HepG2 (cell line): Measurements from ENCODE around the gene SIK2. TPM values are rescaled to one million over a fixed set of nuclear protein-coding genes. Genes with fewer than 3 reads are reported as not detected.

Experiments
- ATAC-seq: fragments of 200-7000 bp; cut with Tn5 transposase; 3 replicates; pipeline ENCODE4 v1.9.1; 2020; ENCODE audit warnings: mild to moderate bottlenecking, moderate library complexity
- BruUV-seq: library from RNA; stranded (reverse); fragments of 400-500 nt; replicated peaks from 2 replicates; lab custom pipeline; 2021; lab: Mats Ljungman, UMichigan
- CTCF ChIA-PET: fragments of 300-600 bp; formaldehyde crosslinking; extraction: SDS; loops from one replicate; lab custom pipeline; 2021; ENCODE audit warnings: low total read pairs, inconsistent platforms, low intra/inter-chr PET ratio; lab: Yijun Ruan, JAX
- POLR2A ChIA-PET: fragments of 350-600 bp; sonication (Branson Sonifier 250); formaldehyde crosslinking; loops from one replicate; lab custom pipeline; 2020; ENCODE audit warnings: antibody characterized with exemption, inconsistent platforms; lab: Yijun Ruan, JAX
- DNase-seq: peaks from one replicate; pipeline ENCODE4 v3.0.0-alpha.2; 2015; ENCODE audit warnings: low spot score
- FAIRE-seq: peaks from 3 replicates; lab custom pipeline; 2011; peaks lifted over from hg19 to GRCh38; lab: Jason Lieb, UNC
- H2AFZ ChIP-seq: one replicate; pipeline ENCODE4 v1.6.1; 2011; ENCODE audit warnings: low read length, inconsistent platforms
- H3K27ac ChIP-seq: fragments of 300-600 bp; 3 replicates; pipeline ENCODE4 v1.8.0; 2011; ENCODE audit warnings: mixed run types, mild to moderate bottlenecking, mixed read lengths, low read length, inconsistent platforms; ENCODE audit not compliant: insufficient read depth; ENCODE audit errors: extremely low read length
- H3K27me3 ChIP-seq, 2 experiments: fragments of 200-600 bp in 1 of 2; 2 replicates in 1 of 2; 3 replicates in 1 of 2; pipeline versions ENCODE4 v1.6.0 to v1.8.0; 2011; ENCODE audit warnings: low read length in 2 of 2, mild to moderate bottlenecking in 2 of 2, moderate library complexity in 2 of 2, inconsistent platforms in 1 of 2; ENCODE audit not compliant: insufficient read depth in 2 of 2, control insufficient read depth in 1 of 2
- H3K36me3 ChIP-seq, 2 experiments: fragments of 200-600 bp in 1 of 2; replicated peaks in 1 of 2; 2 replicates in 1 of 2; 3 replicates in 1 of 2; pipeline versions ENCODE4 v1.5.1 to v1.8.0; 2011; ENCODE audit warnings: low read length in 2 of 2, inconsistent platforms in 1 of 2; ENCODE audit not compliant: insufficient read depth in 2 of 2, control insufficient read depth in 1 of 2
- H3K4me1 ChIP-seq: 2 replicates; pipeline ENCODE4 v1.5.1; 2012; ENCODE audit warnings: low read length, inconsistent platforms; ENCODE audit not compliant: insufficient read depth
- H3K4me2 ChIP-seq: 2 replicates; pipeline ENCODE4 v1.6.0; 2011; ENCODE audit warnings: low read depth, low read length, inconsistent platforms
- H3K4me3 ChIP-seq, 3 experiments: fragments of 200-600 bp in 1 of 3; sonication (generic), shearing (Covaris generic) in 1 of 3; replicated peaks in 1 of 3; 2 replicates each; pipeline ENCODE4 v1.5.1; 2011 to 2016; ENCODE audit warnings: low read length in 3 of 3, inconsistent platforms in 2 of 3, low read depth in 2 of 3, mild to moderate bottlenecking in 2 of 3, control low read depth in 1 of 3, mixed read lengths in 1 of 3; ENCODE audit not compliant: insufficient read depth in 1 of 3
- H3K79me2 ChIP-seq: one replicate; pipeline ENCODE4 v1.6.1; 2011; ENCODE audit warnings: low read length, inconsistent platforms; ENCODE audit not compliant: insufficient read depth
- H3K9ac ChIP-seq: 2 replicates; pipeline ENCODE4 v1.6.0; 2011; ENCODE audit warnings: mild to moderate bottlenecking, low read depth, low read length, inconsistent platforms; ENCODE audit not compliant: insufficient read depth
- H3K9me3 ChIP-seq: 2 replicates; pipeline ENCODE4 v1.5.1; 2012; ENCODE audit warnings: mild to moderate bottlenecking, low read length
- H4K20me1 ChIP-seq: 2 replicates; pipeline ENCODE4 v1.6.0; 2011; ENCODE audit warnings: inconsistent platforms, mild to moderate bottlenecking, low read length, moderate library complexity; ENCODE audit not compliant: insufficient read depth
- MTF1 ChIP-seq: sonication (generic); formaldehyde crosslinking; IDR thresholded peaks from 2 replicates; pipeline ENCODE4 v1.5.0; 2020; ENCODE audit warnings: missing genetic modification reagents
- POLR2G ChIP-seq: fragments of 200-400 bp; formaldehyde crosslinking; IDR thresholded peaks from 2 replicates; pipeline ENCODE4 v1.6.1; 2018; ENCODE audit warnings: mild to moderate bottlenecking, low read depth, low read length, moderate library complexity
- RFX3 ChIP-seq: IDR thresholded peaks from 2 replicates; pipeline ENCODE4 v1.6.1; 2016; ENCODE audit warnings: missing biosample characterization, missing genetic modification reagents
- RORA ChIP-seq: sonication (generic); formaldehyde crosslinking; IDR thresholded peaks from 2 replicates; pipeline ENCODE4 v1.5.0; 2020; ENCODE audit warnings: mild to moderate bottlenecking, missing genetic modification reagents, moderate library complexity
- U2AF2 ChIP-seq: fragments of 200-400 bp; formaldehyde crosslinking; IDR thresholded peaks from 2 replicates; pipeline ENCODE4 v1.6.1; 2017; ENCODE audit warnings: low read depth, mild to moderate bottlenecking, low read length
- ZBTB7A ChIP-seq: sonication (generic); formaldehyde crosslinking; IDR thresholded peaks from 2 replicates; pipeline ENCODE4 v1.8.0; 2022; ENCODE audit warnings: mild to moderate bottlenecking, missing genetic modification reagents
- ZNF232 ChIP-seq: sonication (generic); formaldehyde crosslinking; IDR thresholded peaks from 2 replicates; pipeline ENCODE4 v1.4.0; 2020; ENCODE audit warnings: missing genetic modification reagents, borderline replicate concordance
- ZNF569 ChIP-seq: sonication (generic); formaldehyde crosslinking; IDR thresholded peaks from 2 replicates; pipeline ENCODE4 v1.5.0; 2020; ENCODE audit warnings: mild to moderate bottlenecking, missing genetic modification reagents, moderate library complexity, borderline replicate concordance
- ZNF615 ChIP-seq: sonication (generic); formaldehyde crosslinking; IDR thresholded peaks from 2 replicates; pipeline ENCODE4 v1.5.0; 2020; ENCODE audit warnings: mild to moderate bottlenecking, missing genetic modification reagents, borderline replicate concordance
- in situ Hi-C: cut with HindIII; loops from 2 replicates; pipeline ENCODE4 v1.10.0; 2017; ENCODE audit warnings: low pct_unique_long_range_greater_than_20kb; ENCODE audit not compliant: extremely low pct_ligation_motif_present
- intact Hi-C: fragments of 100-400 bp; cut with micrococcal nuclease; formaldehyde crosslinking; loops from one replicate; pipeline ENCODE4 v1.10.0; 2022; ENCODE audit not compliant: unreplicated experiment
- polyA plus RNA-seq, 8 experiments: library from polyadenylated mRNA; depleted of rRNA in 3 of 8; stranded (reverse) in 7 of 8; unstranded in 1 of 8; fragments of >200 nt; fragmentation: Illumina TruSeq in 4 of 8; extraction: Trizol in 4 of 8; gene quantifications; 2 replicates each; pipeline versions ENCODE4 v1.2.1 to v1.2.3, GENCODE V29; 2011 to 2016; ENCODE audit warnings: low read depth in 4 of 8, missing spikeins in 1 of 8, mixed read lengths in 1 of 8; ENCODE audit not compliant: insufficient read depth in 1 of 8
- total RNA-seq, 5 experiments: library from RNA; depleted of rRNA; stranded (reverse); fragments of >200 nt; fragmentation: Illumina TruSeq; extraction: Trizol; gene quantifications; 2 replicates each; pipeline ENCODE4 v1.2.3, GENCODE V29; 2016; ENCODE audit warnings: low read depth in 1 of 5
- TF ChIP-seq, protein P1 (sequence below): sonication (generic); formaldehyde crosslinking; conservative IDR thresholded peaks from 2 replicates; pipeline ENCODE4 v1.4.0; 2020; ENCODE audit warnings: mild to moderate bottlenecking, missing genetic modification reagents, moderate library complexity
- TF ChIP-seq, protein P2 (sequence below): sonication (generic); formaldehyde crosslinking; IDR thresholded peaks from 2 replicates; pipeline ENCODE4 v1.4.0; 2020; ENCODE audit warnings: missing genetic modification reagents, borderline replicate concordance
- TF ChIP-seq, protein P3 (sequence below): sonication (generic); formaldehyde crosslinking; IDR thresholded peaks from 2 replicates; pipeline ENCODE4 v1.5.0; 2020; ENCODE audit warnings: missing genetic modification reagents

The SIK2 gene
- total and polyA plus RNA-seq, 2 of the 13 experiments (the other 11 are each of a cell fraction or from before 2014, with no cell fraction given): 8.1 to 15.4 TPM

DNA sequence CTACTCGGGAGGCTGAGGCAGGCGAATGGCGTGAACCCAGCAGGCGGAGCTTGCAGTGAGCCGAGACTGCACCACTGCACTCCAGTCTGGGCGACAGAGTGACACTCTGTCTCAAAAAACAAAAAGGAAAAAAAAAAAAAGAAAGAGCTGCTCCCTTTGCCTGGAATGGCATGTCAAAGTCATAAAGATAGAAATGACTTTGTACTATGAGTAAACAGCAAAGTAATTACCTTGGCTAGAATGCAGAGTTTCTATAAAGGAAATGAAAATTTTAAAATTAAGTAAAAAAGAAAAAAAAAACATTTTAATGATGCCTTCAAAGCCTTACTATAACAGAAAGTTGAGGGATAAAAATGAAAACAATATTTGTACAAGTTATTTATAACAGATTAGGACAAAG, 153.8 kb downstream of the SIK2 start (continued):
- TF ChIP-seq U2AF2 (no peak), RFX3 (CRISPR knock-in tag) (no peak), POLR2G (no peak), ZNF569 (CRISPR knock-in tag) (no peak)
- TF ChIP-seq, protein P1, sequence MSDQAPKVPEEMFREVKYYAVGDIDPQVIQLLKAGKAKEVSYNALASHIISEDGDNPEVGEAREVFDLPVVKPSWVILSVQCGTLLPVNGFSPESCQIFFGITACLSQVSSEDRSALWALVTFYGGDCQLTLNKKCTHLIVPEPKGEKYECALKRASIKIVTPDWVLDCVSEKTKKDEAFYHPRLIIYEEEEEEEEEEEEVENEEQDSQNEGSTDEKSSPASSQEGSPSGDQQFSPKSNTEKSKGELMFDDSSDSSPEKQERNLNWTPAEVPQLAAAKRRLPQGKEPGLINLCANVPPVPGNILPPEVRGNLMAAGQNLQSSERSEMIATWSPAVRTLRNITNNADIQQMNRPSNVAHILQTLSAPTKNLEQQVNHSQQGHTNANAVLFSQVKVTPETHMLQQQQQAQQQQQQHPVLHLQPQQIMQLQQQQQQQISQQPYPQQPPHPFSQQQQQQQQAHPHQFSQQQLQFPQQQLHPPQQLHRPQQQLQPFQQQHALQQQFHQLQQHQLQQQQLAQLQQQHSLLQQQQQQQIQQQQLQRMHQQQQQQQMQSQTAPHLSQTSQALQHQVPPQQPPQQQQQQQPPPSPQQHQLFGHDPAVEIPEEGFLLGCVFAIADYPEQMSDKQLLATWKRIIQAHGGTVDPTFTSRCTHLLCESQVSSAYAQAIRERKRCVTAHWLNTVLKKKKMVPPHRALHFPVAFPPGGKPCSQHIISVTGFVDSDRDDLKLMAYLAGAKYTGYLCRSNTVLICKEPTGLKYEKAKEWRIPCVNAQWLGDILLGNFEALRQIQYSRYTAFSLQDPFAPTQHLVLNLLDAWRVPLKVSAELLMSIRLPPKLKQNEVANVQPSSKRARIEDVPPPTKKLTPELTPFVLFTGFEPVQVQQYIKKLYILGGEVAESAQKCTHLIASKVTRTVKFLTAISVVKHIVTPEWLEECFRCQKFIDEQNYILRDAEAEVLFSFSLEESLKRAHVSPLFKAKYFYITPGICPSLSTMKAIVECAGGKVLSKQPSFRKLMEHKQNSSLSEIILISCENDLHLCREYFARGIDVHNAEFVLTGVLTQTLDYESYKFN (CRISPR knock-in tag): no peak

DNA sequence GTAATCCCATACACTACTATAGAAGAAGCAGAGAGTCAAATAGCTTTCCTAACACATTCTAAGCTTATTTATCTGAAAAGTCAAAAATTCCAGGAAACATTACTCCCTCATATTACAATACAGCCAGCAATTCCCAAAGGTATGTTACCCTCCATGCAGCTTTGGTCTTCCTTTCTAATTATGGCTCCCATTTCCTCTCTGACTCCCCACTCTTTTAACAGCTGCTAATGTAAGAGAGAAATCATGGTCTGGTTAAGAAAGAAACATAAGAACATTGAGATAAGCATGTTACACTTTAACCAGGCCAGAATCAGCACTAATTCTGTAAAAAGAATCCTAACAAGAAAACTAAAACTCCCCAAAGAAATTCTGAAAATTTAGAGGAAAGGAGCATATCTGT, 157.1 kb downstream of the SIK2 start:
- no peak overlapping the region for H2AFZ ChIP-seq
- no peak overlapping the region for H3K4me3 ChIP-seq
- intact Hi-C loops: no loop called here
- in situ Hi-C loops: no loop called here
- ChIA-PET CTCF (no interaction called here), POLR2A (no interaction called here)
- no peak overlapping the region for H3K27ac ChIP-seq
- DNase-seq (no peak), ATAC-seq (no peak), FAIRE-seq (no peak)
- no peaks in the 10 kb centered on the region for H4K20me1 ChIP-seq
- H3K9me3 ChIP-seq: no peaks in the 10 kb centered on the region
- no peaks in the 10 kb centered on the region for H3K27me3 ChIP-seq
- peaks cover 45% of the 10 kb centered on the region for H3K4me1 ChIP-seq
- no TSS peak for BruUV-seq
- peaks cover 18% of the 10 kb centered on the region for H3K79me2 ChIP-seq
- peaks cover 20 to 52% of the 10 kb centered on the region in 2 experiments for H3K36me3 ChIP-seq
- H3K4me2 ChIP-seq: no peak overlapping the region
- no peak overlapping the region for H3K9ac ChIP-seq
- TF ChIP-seq, protein P2, sequence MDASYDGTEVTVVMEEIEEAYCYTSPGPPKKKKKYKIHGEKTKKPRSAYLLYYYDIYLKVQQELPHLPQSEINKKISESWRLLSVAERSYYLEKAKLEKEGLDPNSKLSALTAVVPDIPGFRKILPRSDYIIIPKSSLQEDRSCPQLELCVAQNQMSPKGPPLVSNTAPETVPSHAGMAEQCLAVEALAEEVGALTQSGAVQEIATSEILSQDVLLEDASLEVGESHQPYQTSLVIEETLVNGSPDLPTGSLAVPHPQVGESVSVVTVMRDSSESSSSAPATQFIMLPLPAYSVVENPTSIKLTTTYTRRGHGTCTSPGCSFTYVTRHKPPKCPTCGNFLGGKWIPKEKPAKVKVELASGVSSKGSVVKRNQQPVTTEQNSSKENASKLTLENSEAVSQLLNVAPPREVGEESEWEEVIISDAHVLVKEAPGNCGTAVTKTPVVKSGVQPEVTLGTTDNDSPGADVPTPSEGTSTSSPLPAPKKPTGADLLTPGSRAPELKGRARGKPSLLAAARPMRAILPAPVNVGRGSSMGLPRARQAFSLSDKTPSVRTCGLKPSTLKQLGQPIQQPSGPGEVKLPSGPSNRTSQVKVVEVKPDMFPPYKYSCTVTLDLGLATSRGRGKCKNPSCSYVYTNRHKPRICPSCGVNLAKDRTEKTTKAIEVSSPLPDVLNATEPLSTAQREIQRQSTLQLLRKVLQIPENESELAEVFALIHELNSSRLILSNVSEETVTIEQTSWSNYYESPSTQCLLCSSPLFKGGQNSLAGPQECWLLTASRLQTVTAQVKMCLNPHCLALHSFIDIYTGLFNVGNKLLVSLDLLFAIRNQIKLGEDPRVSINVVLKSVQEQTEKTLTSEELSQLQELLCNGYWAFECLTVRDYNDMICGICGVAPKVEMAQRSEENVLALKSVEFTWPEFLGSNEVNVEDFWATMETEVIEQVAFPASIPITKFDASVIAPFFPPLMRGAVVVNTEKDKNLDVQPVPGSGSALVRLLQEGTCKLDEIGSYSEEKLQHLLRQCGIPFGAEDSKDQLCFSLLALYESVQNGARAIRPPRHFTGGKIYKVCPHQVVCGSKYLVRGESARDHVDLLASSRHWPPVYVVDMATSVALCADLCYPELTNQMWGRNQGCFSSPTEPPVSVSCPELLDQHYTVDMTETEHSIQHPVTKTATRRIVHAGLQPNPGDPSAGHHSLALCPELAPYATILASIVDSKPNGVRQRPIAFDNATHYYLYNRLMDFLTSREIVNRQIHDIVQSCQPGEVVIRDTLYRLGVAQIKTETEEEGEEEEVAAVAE (CRISPR knock-in tag): no peak
- no peak for TF ChIP-seq MTF1 (CRISPR knock-in tag)
- no peak for TF ChIP-seq RORA
- TF ChIP-seq ZBTB7A: no peak
- TF ChIP-seq ZNF232 (CRISPR knock-in tag): no peak
- TF ChIP-seq, protein P3, sequence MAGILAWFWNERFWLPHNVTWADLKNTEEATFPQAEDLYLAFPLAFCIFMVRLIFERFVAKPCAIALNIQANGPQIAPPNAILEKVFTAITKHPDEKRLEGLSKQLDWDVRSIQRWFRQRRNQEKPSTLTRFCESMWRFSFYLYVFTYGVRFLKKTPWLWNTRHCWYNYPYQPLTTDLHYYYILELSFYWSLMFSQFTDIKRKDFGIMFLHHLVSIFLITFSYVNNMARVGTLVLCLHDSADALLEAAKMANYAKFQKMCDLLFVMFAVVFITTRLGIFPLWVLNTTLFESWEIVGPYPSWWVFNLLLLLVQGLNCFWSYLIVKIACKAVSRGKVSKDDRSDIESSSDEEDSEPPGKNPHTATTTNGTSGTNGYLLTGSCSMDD: no peak
- no peak for TF ChIP-seq ZNF615 (CRISPR knock-in tag)
